AG09309 (cell line): Measurements from ENCODE around the gene CCL3.
"Not testable (repeated sequence)": the region's sequence is repeated elsewhere in the genome, so short reads cannot be mapped to it uniquely, and the experiment has no call there.

Experiments
- DNase-seq: peaks from one replicate; pipeline ENCODE4 v3.0.0-alpha.2; 2010; ENCODE audit warnings: low read depth
- H3K4me3 ChIP-seq: 2 replicates; pipeline ENCODE4 v1.5.1; 2011; ENCODE audit warnings: mild to moderate bottlenecking, low read depth, low read length, moderate library complexity; ENCODE audit not compliant: control insufficient read depth
- TF ChIP-seq, protein P1 (sequence below): IDR thresholded peaks from 2 replicates; pipeline ENCODE4 v1.5.1; 2011; ENCODE audit warnings: mild to moderate bottlenecking, low read depth, low read length, inconsistent platforms; ENCODE audit not compliant: insufficient read depth, control insufficient read depth; ENCODE audit errors: missing control alignments

Gene CCL3

DNA sequence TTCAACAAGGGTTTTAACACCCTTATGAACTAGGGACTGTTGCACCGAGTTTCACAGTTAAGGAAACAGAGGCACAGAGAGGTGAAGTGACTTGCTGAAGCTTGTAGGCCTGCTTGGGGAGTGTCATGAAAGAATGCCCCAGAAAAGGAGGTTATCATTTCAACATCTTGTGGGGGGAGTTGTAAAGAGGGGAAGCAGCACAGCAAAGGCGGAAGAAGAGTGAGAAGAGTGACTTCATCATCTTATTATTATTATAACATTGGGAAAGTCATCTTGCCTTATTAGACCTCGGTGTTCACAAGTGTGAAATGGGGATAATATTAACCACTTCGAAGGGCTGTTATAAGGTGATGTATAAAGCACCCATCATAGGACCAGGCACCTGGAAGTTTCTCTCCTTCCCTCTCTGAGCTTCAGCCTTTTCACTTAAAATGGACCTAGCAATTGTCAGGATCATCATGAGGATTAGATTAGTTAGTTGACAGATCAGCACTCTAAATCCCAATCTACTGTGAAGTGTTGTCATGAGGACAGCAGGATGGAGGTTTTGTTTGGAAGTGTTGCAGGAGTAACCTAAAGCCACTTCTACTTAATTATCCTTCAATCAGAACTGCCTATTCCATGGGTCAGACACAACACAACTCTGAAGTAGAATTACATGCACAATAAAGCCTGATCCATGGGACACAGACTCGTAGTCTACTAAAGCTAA, 16.0 kb upstream of the CCL3 start:
- TF ChIP-seq, protein P1, sequence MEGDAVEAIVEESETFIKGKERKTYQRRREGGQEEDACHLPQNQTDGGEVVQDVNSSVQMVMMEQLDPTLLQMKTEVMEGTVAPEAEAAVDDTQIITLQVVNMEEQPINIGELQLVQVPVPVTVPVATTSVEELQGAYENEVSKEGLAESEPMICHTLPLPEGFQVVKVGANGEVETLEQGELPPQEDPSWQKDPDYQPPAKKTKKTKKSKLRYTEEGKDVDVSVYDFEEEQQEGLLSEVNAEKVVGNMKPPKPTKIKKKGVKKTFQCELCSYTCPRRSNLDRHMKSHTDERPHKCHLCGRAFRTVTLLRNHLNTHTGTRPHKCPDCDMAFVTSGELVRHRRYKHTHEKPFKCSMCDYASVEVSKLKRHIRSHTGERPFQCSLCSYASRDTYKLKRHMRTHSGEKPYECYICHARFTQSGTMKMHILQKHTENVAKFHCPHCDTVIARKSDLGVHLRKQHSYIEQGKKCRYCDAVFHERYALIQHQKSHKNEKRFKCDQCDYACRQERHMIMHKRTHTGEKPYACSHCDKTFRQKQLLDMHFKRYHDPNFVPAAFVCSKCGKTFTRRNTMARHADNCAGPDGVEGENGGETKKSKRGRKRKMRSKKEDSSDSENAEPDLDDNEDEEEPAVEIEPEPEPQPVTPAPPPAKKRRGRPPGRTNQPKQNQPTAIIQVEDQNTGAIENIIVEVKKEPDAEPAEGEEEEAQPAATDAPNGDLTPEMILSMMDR, result no peak
- no peak for DNase-seq
- no peak overlapping the region for H3K4me3 ChIP-seq

DNA sequence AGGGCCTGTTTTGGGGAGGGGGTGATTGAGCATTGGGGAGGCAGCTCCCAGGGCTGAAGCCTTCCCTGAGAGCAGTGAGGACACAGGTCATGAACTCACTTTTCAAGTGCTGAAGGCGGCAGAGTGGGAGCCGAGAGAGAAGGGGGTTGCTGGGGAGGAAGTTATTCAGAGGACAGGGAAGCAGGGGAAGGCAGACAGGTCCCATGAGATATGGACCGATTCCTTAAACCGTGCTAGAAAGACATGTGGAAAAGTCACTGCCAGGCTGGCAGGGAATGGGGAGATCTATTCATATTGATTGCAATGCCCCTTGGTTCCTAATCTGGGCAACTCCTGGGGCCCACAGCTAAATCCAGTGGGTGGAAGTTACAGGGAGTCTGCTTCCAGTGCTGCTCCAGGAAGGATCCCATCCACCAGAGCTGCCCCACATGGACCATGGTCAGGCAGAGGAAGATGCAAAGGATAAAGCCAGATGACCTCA, 14.8 kb upstream of the CCL3 start:
- TF ChIP-seq, protein P1, result no peak
- H3K4me3 ChIP-seq, result no peak overlapping the region
- DNase-seq, result no peak

DNA sequence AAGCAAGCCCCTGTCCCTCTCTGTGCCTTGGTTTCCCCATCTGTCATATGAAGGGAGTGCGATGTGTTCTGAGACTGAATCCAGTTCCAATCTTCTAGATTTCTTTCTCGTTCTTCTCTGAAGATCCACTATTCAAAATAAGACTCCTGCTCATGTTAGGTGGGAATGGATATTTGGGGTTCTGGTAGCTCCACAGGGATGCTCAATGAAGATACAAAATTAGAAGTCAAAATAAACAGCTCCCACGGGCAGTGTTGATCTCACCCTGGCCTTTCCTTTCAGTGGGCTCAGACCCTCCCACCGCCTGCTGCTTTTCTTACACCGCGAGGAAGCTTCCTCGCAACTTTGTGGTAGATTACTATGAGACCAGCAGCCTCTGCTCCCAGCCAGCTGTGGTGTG, 14.3 kb upstream of the CCL3 start:
- not testable (repeated sequence) for DNase-seq

DNA sequence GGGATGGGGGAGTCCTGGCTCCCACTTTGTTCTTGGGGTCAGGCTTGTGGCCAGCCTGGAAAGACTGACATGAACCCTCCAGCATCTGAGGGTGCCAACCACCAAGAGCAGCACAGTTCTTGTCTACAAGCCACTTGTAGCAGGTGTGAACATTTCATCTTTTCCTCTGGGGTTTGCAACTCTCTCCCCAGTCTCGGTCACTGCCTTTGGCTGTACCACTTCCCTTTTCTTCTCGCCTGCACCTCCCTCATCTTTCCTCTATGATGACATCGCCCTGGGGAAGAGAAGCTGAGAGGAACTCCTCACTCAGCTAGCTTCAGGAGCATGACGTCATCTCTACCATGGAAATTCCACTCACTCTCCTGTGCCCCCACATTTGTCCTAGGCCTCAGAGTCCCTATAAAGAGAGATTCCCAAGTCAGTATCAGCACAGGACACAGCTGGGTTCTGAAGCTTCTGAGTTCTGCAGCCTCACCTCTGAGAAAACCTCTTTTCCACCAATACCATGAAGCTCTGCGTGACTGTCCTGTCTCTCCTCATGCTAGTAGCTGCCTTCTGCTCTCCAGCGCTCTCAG, 13.5 kb upstream of the CCL3 start, which contains the start of gene CCL4:
TSS of gene CCL4 (plus strand) at position 427 of the 575 bp plus-strand sequence. CDS start at position 506, 79 bp downstream.
- not testable (repeated sequence) for H3K4me3 ChIP-seq, DNase-seq

More for the DNA sequence above, 14.3 kb upstream of the CCL3 start:
- H3K4me3 ChIP-seq, result not testable (repeated sequence)

DNA sequence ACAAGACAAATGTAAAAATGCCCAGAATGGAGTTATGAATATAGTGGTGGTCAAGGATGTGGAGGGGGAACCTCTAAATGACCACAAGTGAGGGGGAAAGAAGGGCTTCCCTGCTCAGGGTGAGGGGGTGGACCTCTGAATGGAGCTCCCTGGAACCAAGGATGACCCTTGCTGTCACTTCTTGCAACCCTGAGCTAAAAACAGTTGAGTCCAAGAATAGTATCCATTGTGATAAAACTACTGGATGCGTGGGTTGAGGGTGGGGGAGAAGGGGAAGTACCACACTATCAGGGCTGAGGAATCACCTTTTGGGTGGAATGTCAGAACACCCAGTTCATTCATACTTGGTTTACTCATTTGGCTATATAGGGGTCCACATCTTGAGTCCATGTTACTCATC, 9.1 kb upstream of the CCL3 start:
- H3K4me3 ChIP-seq, DNase-seq: not testable (repeated sequence)

DNA sequence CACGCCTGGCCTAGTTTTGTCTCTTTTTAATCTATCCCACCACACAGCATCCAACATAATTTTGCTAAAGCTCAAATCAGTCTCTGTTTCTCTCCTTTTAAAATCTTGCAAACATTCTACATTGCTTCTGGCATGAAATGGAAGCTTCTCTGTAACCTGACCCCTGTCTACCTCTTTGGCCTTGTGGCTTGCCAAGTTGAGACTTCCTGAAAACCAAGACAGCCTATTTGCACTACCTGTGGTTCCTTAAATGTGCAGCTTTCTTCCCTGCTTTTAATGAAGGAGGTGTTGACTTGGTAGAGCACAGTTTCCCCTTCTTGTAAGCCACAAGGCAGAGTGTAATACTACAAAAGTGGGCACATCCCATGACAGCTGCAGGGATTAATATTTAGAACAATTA, 6.0 kb upstream of the CCL3 start:
- TF ChIP-seq, protein P1, result no peak
- no peak for DNase-seq
- no peak overlapping the region for H3K4me3 ChIP-seq

DNA sequence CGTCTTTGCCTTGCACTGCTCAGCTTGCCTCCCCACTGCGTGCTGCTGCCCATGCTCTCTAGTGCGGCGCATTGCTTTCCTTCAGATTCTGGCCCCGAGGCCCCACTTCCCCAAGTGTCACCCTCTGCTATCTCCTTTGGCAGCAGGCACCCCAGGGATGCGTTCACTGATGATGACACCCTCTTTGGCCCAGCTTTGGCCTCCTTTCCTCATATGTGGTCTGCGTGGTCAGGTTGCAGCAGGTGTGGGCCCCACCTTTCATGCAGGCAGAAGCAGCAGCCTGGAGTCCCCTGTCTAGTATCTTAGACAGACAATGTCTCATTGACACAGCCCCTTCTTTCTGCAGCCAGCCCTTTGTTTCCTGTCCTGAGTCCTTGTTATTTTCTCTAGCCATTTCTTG, 4.8 kb upstream of the CCL3 start:
- TF ChIP-seq, protein P1, result no peak
- no peak overlapping the region for H3K4me3 ChIP-seq
- no peak for DNase-seq

DNA sequence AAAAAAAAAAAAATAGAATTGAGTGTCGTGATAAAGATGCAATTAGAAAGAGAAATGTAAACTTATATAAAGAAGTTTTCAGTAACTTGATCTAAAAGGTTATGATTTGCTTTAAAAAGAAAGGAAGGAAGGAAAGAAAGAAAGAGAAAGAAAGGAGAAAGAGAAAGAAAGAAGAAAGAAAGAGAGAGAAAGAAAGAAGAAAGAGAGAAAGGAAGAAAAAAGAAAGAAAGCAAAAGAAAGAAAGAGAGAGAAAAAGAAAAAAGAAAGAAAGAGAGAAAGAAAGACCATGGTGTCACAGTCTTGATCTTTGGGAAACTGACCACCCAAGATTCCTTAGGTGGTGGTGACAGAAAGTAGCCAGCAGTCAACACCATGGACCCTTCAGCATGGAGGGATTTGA, 4.3 kb upstream of the CCL3 start:
- no peak overlapping the region for H3K4me3 ChIP-seq
- TF ChIP-seq, protein P1, result no peak
- DNase-seq, result no peak

DNA sequence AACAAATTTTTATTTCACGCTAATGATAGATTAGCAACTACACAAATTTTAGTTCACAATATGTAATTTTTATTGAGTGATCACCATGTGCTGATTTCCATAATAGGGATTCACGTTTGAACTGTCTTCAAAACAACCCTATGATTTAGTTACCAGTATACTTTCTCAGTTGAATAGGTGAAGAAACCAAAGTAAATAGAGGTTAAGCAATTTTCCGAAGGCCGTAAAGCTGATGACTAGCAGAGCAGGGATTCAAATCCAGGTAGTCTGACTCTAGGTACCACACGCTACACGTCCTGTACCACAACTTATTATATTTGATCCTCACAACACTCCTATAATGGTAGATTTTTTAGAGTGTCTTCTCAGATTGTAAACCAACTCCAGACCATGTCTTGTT, 2.8 kb upstream of the CCL3 start:
- not testable (repeated sequence) for DNase-seq, H3K4me3 ChIP-seq
